HPDE6-E6E7 (cell line): ENCODE measurements around the gene ZGPAT.
"Not testable (repeated sequence)": the region's sequence is repeated elsewhere in the genome, so short reads cannot be mapped to it uniquely, and the experiment has no call there.

Source experiments
- DNase-seq: peaks from one replicate; pipeline ENCODE4 v3.0.0; 2011; ENCODE audit warnings: missing footprints; ENCODE audit errors: extremely low spot score

Gene ZGPAT

GRCh38 chr20:63702751-63703470 lies 4.9 kb upstream of the ZGPAT start:
- DNase-seq: no peak

- no peak for DNase-seq
These were observed 4.3 kb upstream of the ZGPAT start for GRCh38 chr20:63703471-63703975.

GRCh38 chr20:63703976-63704748 lies 3.7 kb upstream of the ZGPAT start:
- DNase-seq: no peak

- DNase-seq: no peak
These were observed 3.1 kb upstream of the ZGPAT start for GRCh38 chr20:63704749-63705117.

GRCh38 chr20:63705232-63706026 lies 2.4 kb upstream of the ZGPAT start:
- DNase-seq: no peak

GRCh38 chr20:63706027-63706695 lies 1.7 kb upstream of the ZGPAT start:
- no peak for DNase-seq

GRCh38 chr20:63706852-63707557 lies 834 bp upstream of the ZGPAT start:
- DNase-seq: no peak

GRCh38 chr20:63708301-63709148 lies 686 bp downstream of the ZGPAT start:
- DNase-seq: no peak

- DNase-seq: no peak
These were observed 1.3 kb downstream of the ZGPAT start for GRCh38 chr20:63709149-63709527.

- DNase-seq: no peak
These were observed 3.3 kb downstream of the ZGPAT start for GRCh38 chr20:63711085-63711645.

- no peak for DNase-seq
These were observed 4.4 kb downstream of the ZGPAT start for GRCh38 chr20:63712191-63712590.

GRCh38 chr20:63714858-63715257 lies 7.0 kb downstream of the ZGPAT start:
- no peak for DNase-seq

GRCh38 chr20:63718996-63719395 lies 11.2 kb downstream of the ZGPAT start:
- DNase-seq: no peak

GRCh38 chr20:63722967-63723622 lies 15.3 kb downstream of the ZGPAT start:
- not testable (repeated sequence) for DNase-seq

GRCh38 chr20:63730189-63730733 lies 22.4 kb downstream of the ZGPAT start:
- not testable (repeated sequence) for DNase-seq

GRCh38 chr20:63731410-63731809 lies 23.6 kb downstream of the ZGPAT start:
- DNase-seq: no peak

- DNase-seq: no peak
These were observed 24.6 kb downstream of the ZGPAT start for GRCh38 chr20:63732118-63733095.

GRCh38 chr20:63733117-63733516 lies 25.3 kb downstream of the ZGPAT start:
- no peak for DNase-seq
